Measurements from ENCODE around the gene LTA4H.

The LTA4H gene

DNA sequence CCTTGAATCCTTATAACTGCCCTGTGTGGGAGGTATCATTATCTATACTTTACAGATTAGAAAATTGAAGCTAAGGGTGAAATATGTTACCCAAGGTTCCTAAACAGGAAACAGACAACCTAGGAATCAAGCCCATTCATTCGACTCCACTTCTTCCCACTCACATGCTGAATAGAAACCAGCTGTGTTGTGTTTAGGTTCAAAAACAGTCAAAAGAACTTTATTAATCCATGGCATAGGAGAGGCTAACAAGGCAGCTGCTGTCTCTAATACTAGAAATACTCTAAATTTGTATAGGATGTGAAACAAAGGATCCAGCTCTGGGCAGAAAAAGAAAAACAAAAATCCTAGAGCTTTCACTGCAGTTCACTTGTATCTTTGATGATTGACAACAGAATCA is 82.4 kb downstream of the LTA4H start:
- DNase-seq: no peak

DNA sequence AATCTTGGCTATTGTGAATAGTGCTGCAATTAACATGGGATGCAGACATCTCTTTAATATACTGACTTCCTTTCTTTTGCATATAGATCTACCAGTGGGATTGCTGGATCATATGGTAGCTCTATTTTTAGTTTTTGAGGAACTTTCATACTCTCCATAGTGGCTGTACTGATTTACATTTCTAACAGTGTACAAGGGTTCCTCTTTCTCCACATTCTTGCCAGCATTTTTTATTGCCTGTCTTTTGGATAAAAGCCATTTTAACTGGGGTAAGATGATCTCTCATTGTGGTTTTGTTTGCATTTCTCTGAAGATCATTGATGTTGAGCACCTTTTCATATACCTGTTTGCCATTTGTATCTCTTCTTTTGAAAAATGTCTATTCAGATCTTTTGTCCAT is 83.9 kb downstream of the LTA4H start:
- no peak for DNase-seq

Measured in CD4-positive, alpha-beta T cell treated with Interleukin-17A for 4 hours (primary cell).